Measurements from ENCODE around the gene MOSPD2.

DNA sequence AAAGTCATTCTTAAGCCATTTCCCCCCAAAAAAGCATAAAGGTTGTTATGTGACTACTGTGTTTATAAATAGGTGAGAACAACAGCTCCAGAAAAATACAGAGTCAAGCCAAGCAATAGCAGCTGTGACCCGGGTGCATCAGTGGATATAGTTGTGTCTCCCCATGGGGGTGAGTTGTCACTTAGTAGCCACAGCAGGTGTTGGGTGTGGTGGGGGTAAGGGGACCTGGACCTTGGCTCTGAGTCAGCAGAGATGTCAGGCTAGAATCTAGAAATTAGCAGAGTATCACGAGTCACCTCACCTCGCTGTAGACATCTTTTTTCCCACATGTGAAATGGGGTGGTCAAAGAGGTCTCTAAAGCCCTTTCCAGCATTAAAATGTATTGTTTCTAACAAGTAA, 42.4 kb downstream of the MOSPD2 start:
- TF ChIP-seq EZH2 (IDR thresholded peaks at IDR 0.05; ENCODE audit: borderline replicate concordance, low read depth, low read length, severe bottlenecking): no peak
- no peak for TF ChIP-seq CTCF (IDR thresholded peaks at IDR 0.05; ENCODE audit: extremely low read depth in 1 of 2, insufficient read depth in 1 of 2, low read depth in 1 of 2, low read length in 2 of 2)
- no peak for TF ChIP-seq POLR2AphosphoS5 (IDR thresholded peaks at IDR 0.05; ENCODE audit: insufficient read depth, low read depth, low read length)
- TF ChIP-seq POLR2A (IDR thresholded peaks at IDR 0.05; ENCODE audit: low read depth, low read length): no peak
- TF ChIP-seq, protein P1, sequence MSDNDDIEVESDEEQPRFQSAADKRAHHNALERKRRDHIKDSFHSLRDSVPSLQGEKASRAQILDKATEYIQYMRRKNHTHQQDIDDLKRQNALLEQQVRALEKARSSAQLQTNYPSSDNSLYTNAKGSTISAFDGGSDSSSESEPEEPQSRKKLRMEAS (IDR thresholded peaks at IDR 0.05; ENCODE audit: insufficient read depth, insufficient read length): no peak
- no peak for TF ChIP-seq MYC (IDR thresholded peaks at IDR 0.05; ENCODE audit: low read depth, low read length)

All from endothelial cell of umbilical vein (primary cell).